Sigmoid colon (tissue), 7 donors: ENCODE results near the gene INO80E. TPM values are rescaled to one million over a fixed set of nuclear protein-coding genes. Genes with fewer than 3 reads are reported as not detected.
A peak's percentile ranks its signal among the peaks of the same experiment; 100 is the strongest.

ENCODE experiments used
- DNase-seq: peaks from one replicate; pipeline ENCODE4 v3.0.0-alpha.2; 2019
- H3K27ac ChIP-seq, 4 donors: fragments of 200-600 bp; sonication (generic); one replicate each; pipeline ENCODE4 v1.5.1; 2016 to 2019; ENCODE audit warnings: mild to moderate bottlenecking in 1 of 4
- H3K27me3 ChIP-seq, 3 donors: fragments of 200-600 bp; sonication (generic); one replicate each; pipeline ENCODE4 v1.5.1; 2019; ENCODE audit warnings: mild to moderate bottlenecking in 1 of 3
- H3K36me3 ChIP-seq, 4 donors: fragments of 200-600 bp; sonication (generic); one replicate each; pipeline ENCODE4 v1.5.1; 2016 to 2019
- H3K4me1 ChIP-seq, 4 donors: fragments of 200-600 bp; sonication (generic); one replicate each; pipeline ENCODE4 v1.5.1; 2017 to 2019
- H3K4me3 ChIP-seq, 4 donors: fragments of 200-600 bp; sonication (generic); one replicate each; pipeline ENCODE4 v1.5.1; 2017 to 2019; ENCODE audit warnings: mild to moderate bottlenecking in 2 of 4, moderate library complexity in 1 of 4
- H3K9me3 ChIP-seq, 4 donors: fragments of 200-600 bp in 3 of 4; sonication (generic) in 3 of 4; one replicate each; pipeline versions ENCODE4 v1.5.1 to v1.6.1; 2013 to 2019
- CTCF ChIP-seq, 4 experiments: fragments of 450-650 bp in 3 of 4; fragments of 200-600 bp in 1 of 4; IDR thresholded peaks; one replicate each; pipeline ENCODE4 v1.5.1; 2016 to 2019; ENCODE audit warnings: antibody characterized with exemption in 4 of 4, mild to moderate bottlenecking in 3 of 4, moderate library complexity in 2 of 4
- EP300 ChIP-seq, 4 donors: sonication (generic); formaldehyde crosslinking; IDR thresholded peaks; one replicate each; pipeline ENCODE4 v1.6.1; 2017; ENCODE audit warnings: antibody characterized with exemption in 4 of 4
- POLR2A ChIP-seq, 2 donors: fragments of 450-650 bp; IDR thresholded peaks; one replicate each; pipeline ENCODE4 v1.6.1; 2016; ENCODE audit warnings: antibody characterized with exemption in 2 of 2, mild to moderate bottlenecking in 2 of 2, moderate library complexity in 2 of 2
- POLR2AphosphoS5 ChIP-seq, 4 donors: sonication (generic); formaldehyde crosslinking; IDR thresholded peaks; one replicate each; pipeline ENCODE4 v1.6.1; 2017; ENCODE audit warnings: antibody characterized with exemption in 4 of 4
- WGBS, 2 donors: extraction: QIAGEN DNeasy Blood & Tissue Kit; methylation state at CpG; one replicate each; pipeline ENCODE4 v1.1.7; 2013; 5-methylcytosine and 5-hydroxymethylcytosine counted together
- intact Hi-C: fragments of 100-400 bp; cut with DNase I; formaldehyde crosslinking; loops from one replicate; pipeline ENCODE4 v1.15.1; 2023
- polyA plus RNA-seq, 3 donors: library from polyadenylated mRNA; stranded (reverse); fragments of 200-250 nt; gene quantifications; one replicate each; pipeline ENCODE4 v1.2.3, GENCODE V29; 2013
- total RNA-seq, 4 donors: library from RNA; depleted of rRNA; stranded (reverse); fragments of >200 nt; gene quantifications; one replicate each; pipeline ENCODE4 v1.1.0, GENCODE V29; 2016
- donor health status: healthy with polysubstance abuse.
- donor health status: Bipolar disorder and iron deficiency.
- donor health status: healthy.

INO80E gene
- total and polyA plus RNA-seq, 7 donors, result 49.2 to 174 (median 59.8) TPM

- Histone ChIP-seq H3K4me1 (peaks cover 0 to 20% (median 13%) of the 10 kb centered on the region in 4 donors), H3K27ac (no peak overlapping the region), H3K36me3 (peaks cover 25 to 78% (median 52%) of the 10 kb centered on the region in 4 donors), H3K9me3 (no peaks in the 10 kb centered on the region), H3K27me3 (no peaks in the 10 kb centered on the region), H3K4me3 (no peak overlapping the region)
- TF ChIP-seq CTCF (IDR thresholded peaks at IDR 0.05), result no peak
- no peak for TF ChIP-seq EP300 (IDR thresholded peaks at IDR 0.05)
- TF ChIP-seq POLR2AphosphoS5 (IDR thresholded peaks at IDR 0.05), result no peak
- TF ChIP-seq POLR2A (IDR thresholded peaks at IDR 0.05), result no peak
- WGBS, 2 donors, result 92 to 94% methylated on average over 35 of the region's 35 CpGs
- DNase-seq, result no peak
- intact Hi-C loops, result loop anchor here (10.0 kb wide), 1 partner anchor 104 kb away; the partner anchor contains the start of genes TBX6 and YPEL3
Observed at GRCh38 chr16:29990883-29991570, 5.0 kb upstream of the INO80E start.

DNA sequence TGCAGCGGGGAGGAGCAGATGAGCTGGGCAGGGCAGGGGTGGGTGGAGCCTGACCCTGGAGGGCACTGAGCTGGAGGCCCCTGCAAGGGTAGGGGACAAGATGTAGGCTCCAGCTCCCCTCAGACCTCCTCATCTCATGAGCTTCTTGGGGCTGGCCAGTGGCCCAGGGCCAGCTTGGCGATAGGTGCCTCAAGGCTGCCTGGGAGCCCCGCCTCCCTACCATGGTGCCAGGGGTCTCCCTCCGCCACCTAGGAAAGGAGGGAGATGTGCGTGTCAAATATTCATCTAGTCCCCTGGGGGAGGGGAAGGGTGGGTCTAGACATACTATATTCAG, 4.5 kb upstream of the INO80E start:
- Histone ChIP-seq H3K9me3 (no peaks in the 10 kb centered on the region), H3K4me3 (no peak overlapping the region), H3K27me3 (no peaks in the 10 kb centered on the region), H3K4me1 (peaks cover 0 to 24% (median 16%) of the 10 kb centered on the region in 4 donors), H3K27ac (no peak overlapping the region), H3K36me3 (peaks cover 20 to 73% (median 47%) of the 10 kb centered on the region in 4 donors)
- TF ChIP-seq POLR2A (IDR thresholded peaks at IDR 0.05), result no peak
- no peak for DNase-seq
- intact Hi-C loops, result loop anchor here (10.0 kb wide), 1 partner anchor 103 kb away; the partner anchor contains the start of genes TBX6 and YPEL3
- 93% methylated on average over 5 of the region's 5 CpGs for WGBS, 2 donors

- Histone ChIP-seq H3K4me1 (peaks cover 0 to 33% (median 25%) of the 10 kb centered on the region in 4 donors), H3K27ac (no peak overlapping the region), H3K9me3 (no peaks in the 10 kb centered on the region), H3K27me3 (no peaks in the 10 kb centered on the region), H3K36me3 (peaks cover 11 to 66% (median 38%) of the 10 kb centered on the region in 4 donors), H3K4me3 (no peak overlapping the region)
- 67 to 75% methylated on average over 7 of the region's 7 CpGs for WGBS, 2 donors
- intact Hi-C loops, result loop anchor here (10.0 kb wide), 1 partner anchor 102 kb away; the partner anchor contains the start of genes TBX6 and YPEL3
- TF ChIP-seq POLR2A (IDR thresholded peaks at IDR 0.05), result no peak
- no peak for TF ChIP-seq EP300 (IDR thresholded peaks at IDR 0.05)
- no peak for TF ChIP-seq POLR2AphosphoS5 (IDR thresholded peaks at IDR 0.05)
- DNase-seq, result no peak
Observed at GRCh38 chr16:29992344-29992967, 3.6 kb upstream of the INO80E start.

DNA sequence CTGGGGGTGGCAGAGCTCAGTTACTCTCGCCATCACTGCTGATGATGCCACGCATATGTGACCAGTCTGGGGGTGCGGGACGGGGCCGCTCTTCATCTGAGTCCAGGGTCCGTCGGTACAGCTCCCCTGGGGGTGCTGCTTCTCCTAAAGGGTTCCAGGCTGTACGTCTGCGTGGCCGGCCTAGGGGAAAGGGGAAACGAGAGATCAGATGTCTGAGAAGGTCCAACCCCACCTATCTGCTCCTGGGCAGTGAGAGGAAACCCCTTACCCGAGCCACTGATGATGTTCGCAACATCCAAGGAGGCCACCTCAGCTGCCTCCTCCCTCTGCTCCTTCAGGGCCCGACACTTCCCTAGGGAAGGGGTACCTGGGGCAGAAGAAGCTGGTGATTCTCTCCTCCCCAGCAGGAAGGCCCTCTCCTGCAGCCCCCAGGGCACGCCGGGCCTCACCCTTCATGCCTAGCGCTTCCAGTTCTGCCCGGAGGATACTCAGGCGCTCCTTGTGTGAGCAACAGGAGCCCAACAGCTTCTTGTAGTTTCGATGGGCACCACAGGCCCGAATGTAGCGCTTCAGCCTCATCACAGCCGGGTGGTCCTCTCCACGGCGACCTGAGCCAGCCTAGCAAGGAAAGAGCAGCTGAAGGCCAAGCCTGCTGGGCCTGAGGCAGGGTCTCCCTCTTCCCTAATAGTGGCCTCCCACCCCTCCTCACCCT, 2.7 kb upstream of the INO80E start:
- no peak for DNase-seq
- 92 to 93% methylated on average over 25 of the region's 25 CpGs for WGBS, 2 donors
- Histone ChIP-seq H3K9me3 (no peaks in the 10 kb centered on the region), H3K4me1 (peaks cover 0 to 34% (median 25%) of the 10 kb centered on the region in 4 donors), H3K27me3 (no peaks in the 10 kb centered on the region), H3K4me3 (no peak overlapping the region), H3K27ac (peak overlapping the region in 1 of 4 donors; percentile 20), H3K36me3 (peaks cover 2 to 64% (median 32%) of the 10 kb centered on the region in 4 donors)
- TF ChIP-seq EP300 (IDR thresholded peaks at IDR 0.05) (no peak), POLR2A (IDR thresholded peaks at IDR 0.05) (no peak), CTCF (IDR thresholded peaks at IDR 0.05) (no peak), POLR2AphosphoS5 (IDR thresholded peaks at IDR 0.05) (no peak)
- intact Hi-C loops, result loop anchor here (10.0 kb wide), 1 partner anchor 101 kb away; the partner anchor contains the start of genes TBX6 and YPEL3

DNA sequence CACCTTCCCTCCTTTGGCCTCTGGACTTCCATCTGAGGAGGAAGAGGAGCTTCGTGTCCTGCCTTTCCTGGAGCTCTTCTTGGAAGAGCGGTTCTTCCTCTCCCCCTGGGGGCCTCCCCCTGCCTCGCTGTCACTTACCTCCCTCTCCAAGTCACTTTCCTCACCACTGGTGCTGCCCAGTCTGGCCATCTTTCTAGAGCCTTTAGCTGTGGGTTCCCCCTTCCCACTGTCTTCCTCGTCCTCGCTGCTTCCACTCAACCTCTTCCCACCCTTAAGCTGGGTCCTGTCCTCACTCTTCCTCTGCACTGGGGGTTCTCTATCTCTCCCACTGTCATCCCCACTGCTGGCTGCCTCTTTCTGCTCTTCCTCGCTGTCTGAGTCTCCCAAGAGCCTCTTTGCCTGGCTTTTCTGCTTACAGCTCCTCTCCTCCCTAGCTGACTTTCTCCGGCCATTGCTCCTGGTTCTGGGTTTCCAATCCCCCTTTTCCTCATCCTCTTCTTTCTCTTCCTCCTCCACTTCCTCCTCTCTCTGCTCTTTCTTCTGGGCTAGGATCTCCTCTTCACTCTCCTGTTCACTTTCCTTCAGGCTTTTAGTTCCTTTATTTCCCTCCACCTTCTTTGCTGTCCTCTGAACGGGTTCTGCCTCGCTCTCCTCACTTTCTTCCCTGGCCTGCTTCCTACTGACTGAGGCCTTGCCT, 2.0 kb upstream of the INO80E start:
- peak overlapping the region in 2 of 4 donors; percentile 95 for H3K27ac ChIP-seq
- WGBS, 2 donors, result 93% methylated on average over 9 of the region's 9 CpGs
- H3K27me3 ChIP-seq, result no peaks in the 10 kb centered on the region
- intact Hi-C loops, result loop anchor here (2.0 to 10.0 kb wide), 2 partner anchors 31 to 101 kb away; partner anchors contain the start of genes TBX6, TMEM219 and YPEL3
- peaks cover 0 to 34% (median 25%) of the 10 kb centered on the region in 4 donors for H3K4me1 ChIP-seq
- no peaks in the 10 kb centered on the region for H3K9me3 ChIP-seq
- TF ChIP-seq CTCF (IDR thresholded peaks at IDR 0.05) (no peak), EP300 (IDR thresholded peaks at IDR 0.05) (no peak), POLR2A (IDR thresholded peaks at IDR 0.05) (no peak), POLR2AphosphoS5 (IDR thresholded peaks at IDR 0.05) (no peak)
- peaks cover 0 to 61% (median 26%) of the 10 kb centered on the region in 4 donors for H3K36me3 ChIP-seq
- DNase-seq, result no peak
- peak overlapping the region in 2 of 4 donors; percentile 74 to 96 for H3K4me3 ChIP-seq
